Measurements from ENCODE around the gene ID1.
"Not testable (repeated sequence)": the region's sequence is repeated elsewhere in the genome, so short reads cannot be mapped to it uniquely, and the experiment has no call there.

Gene ID1

DNA sequence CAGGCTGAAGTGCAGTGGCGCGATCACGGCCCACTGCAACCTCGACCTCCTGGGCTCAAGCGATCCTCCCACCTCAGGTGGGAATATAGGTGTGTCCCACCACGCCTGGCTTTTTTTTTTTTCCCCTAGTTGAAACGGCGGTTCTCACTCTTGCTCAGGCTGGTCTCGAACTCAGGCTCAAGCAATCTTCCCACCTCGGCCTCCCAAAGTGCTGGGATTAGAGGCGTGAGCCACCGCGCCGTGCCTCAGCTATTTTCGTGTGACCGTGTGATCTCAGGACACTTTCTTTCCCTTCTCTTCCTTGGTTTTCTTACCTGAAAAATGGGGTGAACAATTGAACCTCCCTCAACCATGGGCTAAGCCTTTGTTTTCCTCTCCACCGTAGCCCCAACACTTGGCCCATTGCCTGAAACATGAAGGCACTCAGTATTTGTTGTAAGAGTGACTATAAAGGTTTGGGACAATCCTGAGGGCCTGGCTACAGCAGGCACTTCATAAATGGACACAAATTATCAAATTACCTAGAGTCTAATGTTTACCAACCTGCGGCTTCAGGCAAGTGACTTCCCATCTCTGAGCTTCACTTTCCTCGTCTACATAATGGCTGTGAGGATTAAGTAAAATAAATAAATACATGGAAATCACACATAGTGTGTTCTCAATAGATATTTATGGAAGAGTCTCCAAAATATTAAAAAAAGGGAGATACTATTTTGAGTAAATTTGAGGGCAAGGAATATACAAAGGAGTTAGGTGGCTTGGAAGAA, 31.4 kb upstream of the ID1 start:
- DNase-seq: no peak

DNA sequence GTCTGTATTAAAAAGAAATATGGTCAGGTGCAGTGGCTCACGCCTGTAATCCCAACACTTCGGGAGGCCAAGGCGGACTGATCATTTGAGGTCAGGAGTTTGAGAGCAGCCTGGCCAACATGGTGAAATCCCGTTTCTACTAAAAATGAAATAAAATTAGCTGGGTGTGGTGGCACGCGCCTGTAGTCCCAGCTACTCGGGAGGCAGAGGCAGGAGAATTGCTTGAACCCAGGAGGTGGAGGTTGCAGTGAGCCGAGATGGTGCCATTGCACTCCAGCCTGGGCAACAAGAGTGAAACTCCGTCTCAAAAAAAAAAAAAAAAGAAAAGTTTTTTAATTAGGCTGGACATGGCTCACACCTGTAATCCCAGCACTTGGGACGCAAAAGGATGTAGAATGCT, 30.1 kb upstream of the ID1 start:
- DNase-seq: not testable (repeated sequence)

DNA sequence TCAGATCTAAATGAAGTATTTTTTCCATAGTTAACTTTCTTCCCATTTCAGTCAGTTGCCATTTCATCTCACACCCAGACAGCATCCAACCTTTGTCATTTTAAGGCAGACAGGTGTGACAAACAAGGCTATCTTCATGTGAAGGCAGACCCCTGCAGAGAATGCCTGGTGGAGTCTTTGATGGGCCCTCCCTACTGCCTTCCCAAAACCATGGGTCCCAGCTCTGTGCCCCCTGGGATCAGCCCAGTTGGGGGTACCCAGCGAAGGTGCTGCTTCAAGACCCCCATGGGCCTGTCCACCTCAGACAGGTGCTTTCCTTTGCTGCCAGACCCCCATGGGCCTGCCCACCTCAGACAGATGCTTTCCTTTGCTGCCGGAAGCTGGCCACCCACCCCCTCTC, 28.3 kb upstream of the ID1 start:
- DNase-seq: no peak

DNA sequence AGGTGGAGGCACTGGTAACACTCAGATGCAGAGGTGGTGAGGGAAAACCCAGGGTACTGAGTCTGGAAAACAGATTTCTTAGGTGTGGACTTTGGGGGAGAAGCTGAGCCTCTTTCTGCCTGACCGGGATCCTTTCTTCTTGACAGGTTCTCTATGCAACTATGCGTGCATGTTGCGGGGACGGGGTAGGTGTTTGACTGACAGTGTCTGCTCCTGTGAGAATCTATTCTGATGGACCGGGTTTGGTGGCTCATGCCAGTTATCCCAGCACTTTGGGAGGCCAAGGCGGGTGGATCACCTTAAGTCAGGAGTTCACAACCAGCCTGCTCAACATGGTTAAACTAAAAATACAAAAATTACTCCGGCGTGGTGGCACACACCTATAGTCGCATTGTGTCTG, 27.9 kb upstream of the ID1 start:
- DNase-seq: no peak

DNA sequence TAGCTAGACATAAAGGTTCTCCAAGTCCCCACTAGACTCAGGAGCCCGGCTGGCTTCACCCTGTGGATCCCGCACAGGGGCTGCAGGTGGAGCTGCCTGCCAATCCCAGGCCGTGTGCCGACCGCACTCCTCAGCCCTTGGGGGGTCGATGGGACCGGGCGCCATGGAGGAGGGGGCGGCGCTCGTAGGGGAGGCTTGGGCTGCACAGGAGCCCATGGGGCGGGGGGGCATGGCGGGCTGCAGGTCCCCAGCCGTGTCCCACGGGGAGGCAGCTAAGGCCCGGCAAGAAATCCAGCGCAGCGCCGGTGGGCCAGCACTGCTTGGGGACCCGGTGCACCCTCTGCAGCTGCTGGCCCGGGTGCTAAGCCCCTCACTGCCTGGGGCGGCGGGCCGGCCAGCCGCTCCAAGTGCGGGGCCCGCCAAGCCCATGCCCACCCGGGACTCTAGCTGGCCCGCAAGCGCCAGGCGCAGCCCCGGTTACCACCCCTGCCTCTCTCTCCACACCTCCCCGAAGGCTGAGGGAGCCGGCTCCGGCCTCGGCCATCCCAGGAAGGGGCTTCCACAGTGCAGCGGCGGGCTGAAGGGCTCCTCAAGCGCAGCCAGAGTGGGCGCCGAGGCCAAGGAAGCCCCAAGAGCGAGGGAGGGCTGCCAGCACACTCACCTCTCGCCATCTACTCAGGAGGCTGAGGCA, 26.5 kb upstream of the ID1 start:
- no peak for DNase-seq

DNA sequence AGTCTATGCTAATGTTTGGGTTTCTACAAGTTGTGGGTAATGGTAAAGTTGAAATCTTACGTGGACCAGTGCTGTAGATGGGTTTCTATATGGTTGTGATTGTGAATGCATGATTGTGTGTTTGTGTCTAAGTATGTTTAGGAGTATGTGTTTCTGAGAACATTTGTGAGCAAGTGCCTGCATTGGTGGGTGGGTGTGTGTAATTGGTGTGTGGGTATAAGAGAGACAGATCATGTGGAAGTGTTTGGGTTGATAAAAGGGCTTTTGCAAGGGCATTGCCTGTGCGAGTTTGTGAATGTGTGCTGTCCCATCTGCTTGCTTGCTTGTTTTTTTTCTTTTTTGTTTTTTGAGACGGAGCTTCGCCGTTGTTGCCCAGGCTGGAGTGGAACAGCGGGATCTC, 25.8 kb upstream of the ID1 start:
- no peak for DNase-seq

DNA sequence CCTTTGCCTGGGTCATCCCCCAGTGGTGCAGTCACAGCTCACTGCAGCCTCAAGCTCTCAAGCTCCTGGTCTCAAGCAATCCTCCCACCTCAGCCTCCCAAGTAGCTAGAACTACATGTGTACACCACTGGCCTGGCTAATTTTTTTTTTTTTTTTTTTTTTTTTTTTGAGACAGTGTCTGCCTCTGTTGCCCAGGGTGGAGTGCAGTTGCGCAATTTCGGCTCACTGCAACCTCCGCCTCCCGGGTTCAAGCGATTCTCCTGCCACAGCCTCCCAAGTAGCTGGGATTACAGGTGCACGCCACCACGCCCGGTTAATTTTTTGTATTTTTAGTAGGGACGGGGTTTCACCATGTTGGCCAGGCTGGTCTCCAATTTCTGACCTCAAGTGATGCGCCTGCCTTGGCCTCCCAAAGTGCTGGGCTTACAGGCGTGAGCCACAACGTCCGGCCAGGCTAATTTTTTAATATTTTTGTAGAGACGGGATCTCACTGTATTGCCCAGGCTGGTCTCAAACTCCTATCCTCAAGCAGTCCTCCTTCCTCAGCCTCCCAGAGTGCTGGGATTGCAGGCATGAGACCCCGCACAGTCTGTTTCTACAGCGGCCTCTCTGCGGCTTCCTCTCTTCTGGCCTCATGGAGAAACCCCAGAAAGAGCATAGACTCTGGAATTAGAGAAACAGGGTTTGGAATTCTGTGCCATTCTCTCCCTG, 25.0 kb upstream of the ID1 start:
- not testable (repeated sequence) for DNase-seq

DNA sequence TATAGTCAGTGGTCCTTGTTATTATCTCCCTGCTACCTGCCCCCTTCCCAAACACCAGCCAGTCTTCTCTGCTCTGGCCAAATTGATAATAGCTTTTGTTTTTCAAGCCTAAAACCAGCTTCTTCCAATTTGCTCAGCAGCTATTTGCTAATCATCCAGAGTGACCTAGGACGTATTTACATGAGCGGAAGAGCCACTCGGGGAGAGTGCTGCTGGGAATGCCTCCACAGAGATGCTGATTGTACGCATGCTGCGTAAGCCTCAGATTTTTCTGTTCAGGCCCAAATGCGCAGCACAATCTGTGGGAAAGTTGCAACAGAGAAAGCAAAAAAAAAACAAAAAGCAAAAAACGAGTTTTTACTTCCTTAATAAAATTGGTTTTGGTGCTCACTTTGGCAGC, 24.4 kb upstream of the ID1 start:
- DNase-seq: no peak

DNA sequence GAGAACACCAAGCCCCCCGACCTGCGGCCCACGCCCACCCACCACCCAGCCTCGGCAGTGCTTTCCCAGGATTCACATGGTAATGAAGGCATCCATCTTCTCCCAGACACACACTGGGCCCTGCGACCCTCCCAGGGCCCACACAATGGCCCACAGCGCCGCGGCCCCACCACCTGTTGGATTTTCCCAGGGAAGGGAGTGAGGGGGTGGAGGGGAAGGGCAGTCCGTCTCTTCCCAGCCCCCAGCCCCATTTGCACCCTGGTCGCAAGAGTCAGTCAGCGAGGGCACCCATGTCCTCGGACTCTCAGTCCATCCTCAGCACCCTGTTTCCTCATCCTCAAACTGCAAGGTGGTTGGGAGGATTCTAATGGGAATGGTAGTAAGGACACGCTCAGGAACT, 23.7 kb upstream of the ID1 start:
- no peak for DNase-seq

DNA sequence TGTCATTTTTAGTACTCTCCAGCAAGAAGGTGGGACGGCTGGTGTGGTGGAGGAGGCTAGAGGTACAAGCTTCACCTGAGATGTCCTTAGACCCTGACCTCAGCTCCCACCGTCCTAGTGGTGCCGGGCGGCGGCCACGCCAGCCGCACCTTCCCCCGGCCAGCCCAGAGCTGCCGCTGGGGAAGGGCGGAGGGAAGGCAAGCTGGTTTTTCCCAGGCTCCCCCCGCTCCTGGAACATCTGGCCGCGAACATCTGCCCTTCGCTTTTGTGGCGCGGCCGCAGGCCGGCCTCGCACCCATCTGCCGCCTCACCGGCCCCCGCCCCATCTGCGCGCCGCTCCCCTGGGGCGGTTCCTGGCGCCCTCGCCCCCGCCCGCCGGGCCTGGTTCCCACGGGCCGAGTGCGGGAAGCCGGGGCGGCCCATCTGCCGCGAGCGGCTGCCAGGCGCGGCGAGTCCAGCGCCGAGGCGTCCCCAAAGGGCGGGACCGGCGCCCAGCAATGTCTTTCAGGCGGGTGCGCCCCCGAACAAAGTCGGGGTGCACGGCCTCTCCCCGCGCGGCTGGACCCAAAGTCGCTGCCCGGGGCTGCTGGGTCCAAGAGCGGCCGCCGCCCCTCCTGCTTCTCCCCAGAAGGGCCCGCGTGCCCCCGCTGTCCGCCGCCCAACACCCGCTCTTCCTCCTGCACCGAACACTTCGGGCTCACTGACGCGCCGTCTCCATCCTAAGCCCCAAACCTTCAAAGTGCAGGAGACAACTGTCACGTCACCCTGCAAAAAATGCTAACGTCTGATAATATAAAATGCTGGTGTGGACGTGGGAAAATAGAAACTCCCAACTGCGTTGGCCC, 17.3 kb upstream of the ID1 start:
- no peak for DNase-seq

DNA sequence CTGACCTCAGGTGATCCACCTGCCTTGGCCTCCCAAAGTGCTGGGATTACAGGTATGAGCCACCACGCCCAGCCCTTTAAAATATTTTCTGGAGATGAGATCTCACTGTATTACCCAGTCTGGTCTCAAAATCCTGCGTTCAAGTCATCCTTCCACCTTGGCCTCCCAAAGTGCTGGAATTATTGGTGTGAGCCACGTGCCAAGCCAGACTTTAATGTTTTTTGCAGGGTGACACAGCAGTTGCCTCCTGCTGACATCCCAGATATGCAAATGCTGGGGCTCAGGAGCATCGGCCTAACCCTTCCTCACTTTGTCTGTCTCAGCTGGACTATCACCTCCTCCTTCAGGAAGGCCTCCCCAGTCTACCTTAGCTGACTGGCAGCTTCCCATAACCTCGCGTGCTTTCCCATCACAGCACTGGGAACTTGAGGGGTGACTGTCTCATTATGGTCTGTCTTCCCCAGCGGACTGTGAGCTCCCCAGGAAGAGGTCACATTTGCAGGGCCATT, 14.3 kb upstream of the ID1 start:
- no peak for DNase-seq

DNA sequence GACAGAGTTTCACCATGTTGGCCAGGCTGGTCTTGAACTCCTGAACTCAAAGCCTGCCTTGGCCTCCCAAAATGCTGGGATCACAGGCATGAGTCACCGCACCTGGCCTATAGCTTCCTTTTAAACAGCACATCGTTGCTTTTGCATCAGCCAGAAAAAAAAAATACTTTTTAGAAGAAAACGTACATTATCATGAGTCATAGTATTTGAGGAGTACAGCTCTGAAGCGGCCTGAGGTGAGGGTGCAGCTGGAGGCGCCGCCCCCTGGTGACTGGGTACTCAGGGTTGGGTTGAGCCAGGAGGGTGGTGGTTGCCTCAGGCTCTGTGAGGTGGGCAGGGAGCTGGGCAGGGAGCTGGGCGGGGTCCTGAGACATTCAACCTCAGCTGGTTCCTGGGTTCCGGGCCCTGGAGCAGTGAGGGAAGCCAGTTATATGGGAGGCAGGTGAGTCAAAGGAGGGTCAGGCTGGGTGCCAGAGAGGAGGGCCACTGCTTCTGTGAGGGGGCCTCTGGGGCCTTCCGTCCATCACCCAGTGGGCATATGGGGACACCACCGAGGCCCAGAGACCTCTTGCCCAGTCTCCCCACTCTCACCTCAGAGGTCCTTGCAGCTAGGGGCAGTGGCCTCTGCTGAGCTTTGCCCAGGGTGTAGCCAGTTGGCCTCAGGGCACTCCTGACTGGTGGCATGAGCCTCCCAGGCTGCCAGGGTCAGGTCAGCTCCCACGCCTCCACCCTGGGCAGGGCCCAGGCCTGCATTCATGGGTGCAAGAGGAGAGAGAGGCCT, 11.7 kb upstream of the ID1 start:
- no peak for DNase-seq

DNA sequence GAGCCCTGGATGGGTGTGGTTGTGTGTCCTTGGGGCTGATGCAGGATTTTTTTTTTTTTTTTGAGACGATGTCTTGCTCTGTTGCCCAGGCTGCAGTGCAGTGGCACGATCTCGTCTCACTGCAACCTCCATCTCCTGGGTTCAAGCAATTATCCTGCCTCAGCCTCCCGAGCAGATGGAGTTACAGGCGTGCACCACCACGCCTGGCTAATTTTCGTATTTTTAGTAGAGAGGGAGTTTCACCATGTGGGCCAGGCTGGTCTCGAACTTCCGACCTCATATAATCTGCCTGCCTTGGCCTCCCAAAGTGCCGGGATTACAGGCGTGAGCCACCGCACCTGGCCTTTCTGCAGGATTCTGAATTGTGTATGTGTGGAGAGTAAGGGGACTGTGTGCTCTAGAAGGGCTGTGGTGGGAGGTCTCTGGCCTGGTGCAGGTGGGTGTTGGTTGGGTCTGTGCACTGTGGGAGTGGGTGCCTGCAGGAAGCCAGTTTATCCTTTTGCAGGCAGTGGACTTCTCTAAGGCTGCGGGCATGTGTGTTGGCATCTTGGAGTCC, 11.0 kb upstream of the ID1 start:
- DNase-seq: no peak

DNA sequence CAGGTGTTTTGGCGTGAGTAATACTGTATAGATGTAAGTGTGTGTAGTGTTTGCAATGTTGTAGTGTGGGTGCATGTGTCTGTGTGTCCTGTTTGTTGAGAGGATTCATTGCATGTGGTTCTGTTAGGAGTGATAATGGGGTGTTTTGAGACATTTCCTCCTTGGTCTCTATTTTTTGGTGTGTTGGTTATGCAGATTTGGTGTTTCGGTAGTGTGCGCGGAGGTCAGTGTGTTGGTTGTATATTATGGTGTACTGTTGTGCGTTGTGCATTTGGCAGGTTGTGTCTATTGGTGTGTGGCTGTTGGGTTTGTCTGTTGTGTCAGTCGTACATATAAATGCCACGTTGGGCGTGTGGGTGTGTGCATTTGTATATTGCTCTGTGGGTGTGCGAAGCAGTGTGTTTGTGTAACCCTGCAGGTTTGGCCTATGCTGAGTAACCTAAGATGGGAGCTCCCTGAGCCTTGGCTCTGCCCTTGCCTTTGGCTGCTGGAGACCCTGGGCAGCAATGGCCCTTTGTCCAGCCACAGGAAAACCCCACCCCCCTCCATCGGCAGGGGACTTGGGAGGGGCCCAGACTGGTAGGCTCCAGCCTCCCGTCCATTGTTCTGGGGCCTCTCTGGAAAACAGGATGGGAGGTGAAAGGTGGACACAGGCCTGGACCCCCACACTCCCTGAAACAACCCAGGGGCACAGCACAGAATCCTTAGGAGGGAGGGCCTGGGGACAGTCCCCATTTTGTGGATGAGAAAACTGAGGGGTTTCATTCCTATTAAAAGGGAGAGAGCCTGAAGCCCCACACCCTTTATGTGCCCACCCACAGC, 10.3 kb upstream of the ID1 start:
- DNase-seq: no peak

DNA sequence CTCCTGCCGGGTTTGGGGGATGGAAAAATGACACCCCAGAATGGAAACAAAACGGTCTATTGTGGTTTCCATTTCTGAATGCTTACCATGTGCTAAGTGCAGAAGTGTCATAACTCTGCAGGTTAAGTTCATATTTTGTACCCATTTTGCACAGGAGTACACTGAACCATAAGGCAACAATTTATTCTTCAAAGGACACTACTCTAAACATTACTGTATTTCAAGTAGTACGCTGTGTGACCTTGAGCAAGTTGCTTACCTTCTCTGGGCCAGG, 9.8 kb upstream of the ID1 start:
- no peak for DNase-seq

DNA sequence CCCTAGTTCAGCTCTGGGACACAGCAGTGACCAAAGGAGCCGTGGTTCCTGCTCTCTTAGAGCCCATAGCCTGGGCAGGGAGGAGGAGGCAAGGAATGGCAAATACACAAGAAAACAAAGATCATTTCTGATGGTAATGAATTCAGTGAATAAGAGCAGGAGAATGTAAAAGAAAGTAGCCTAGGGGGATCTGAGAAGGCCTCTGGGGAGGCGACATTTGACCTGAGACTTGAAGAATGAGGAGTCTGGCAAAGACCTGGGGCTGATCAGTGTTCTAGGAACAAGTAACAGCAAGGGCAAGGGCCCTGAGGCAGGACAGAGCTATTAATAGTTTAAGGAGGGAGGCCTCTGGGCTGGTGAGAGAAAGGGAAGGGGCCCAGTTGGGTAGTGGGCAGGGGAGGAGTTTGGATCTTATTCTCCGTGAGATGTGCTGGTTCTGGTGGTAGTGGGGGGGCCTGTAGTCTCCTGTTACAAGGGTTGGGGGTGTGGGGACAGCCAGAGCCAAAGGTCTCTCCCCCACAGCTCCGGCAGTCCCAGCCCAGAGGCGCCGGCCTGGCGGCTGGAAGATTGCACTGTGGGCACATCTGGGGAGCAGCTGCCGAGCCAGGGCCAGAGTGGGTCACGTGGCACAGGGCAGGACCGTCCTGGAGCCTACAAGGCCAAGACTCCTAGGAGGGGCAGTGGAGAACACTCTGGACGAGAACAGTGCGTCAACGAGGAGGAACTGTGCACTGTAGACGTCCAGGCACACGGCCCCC, 9.3 kb upstream of the ID1 start:
- DNase-seq: no peak

DNA sequence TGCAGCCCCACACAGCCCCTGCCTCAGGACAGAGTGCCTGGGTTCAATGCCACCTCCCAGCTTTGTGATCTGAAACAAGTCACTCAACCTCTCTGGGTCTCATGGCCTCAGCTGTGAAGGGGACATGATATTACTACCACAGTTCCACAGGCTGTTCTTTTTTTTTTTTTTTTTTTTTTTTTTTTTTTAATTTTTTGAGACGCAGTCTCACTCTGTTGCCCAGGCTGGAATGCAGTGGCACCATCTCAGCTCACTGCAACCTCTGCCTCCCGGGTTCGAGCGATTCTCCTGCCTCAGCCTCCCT, 8.7 kb upstream of the ID1 start:
- not testable (repeated sequence) for DNase-seq

DNA sequence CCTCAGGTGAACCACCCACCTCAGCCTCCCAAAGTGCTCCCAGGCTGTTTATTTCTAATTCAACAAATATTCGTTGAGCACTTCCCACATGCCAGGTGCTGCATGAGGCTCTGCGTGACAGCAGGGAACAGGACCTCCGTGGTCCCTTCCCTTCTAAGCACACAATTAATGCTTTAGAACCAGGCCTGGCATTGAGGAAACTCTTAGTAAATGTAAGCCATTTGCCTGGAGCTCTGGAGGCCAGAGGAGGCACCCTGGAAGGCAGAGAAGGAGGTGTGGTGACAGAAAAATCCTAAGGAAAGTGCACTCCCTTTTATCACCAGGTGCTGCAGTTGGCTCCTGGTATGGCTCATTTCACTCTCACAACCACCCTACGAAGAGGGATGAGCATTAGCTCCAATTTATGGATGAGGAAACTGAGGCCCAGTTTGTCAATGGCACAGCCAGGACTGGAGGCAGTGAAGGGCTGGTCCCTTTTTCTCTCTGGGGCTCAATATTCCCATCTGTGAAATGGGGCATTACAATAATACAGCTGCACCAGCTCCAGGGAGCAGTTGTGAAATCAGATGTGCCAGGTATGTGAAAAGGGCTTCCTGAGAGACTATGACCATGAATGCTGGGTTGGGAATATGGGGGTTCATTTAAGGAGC, 8.1 kb upstream of the ID1 start:
- DNase-seq: no peak

DNA sequence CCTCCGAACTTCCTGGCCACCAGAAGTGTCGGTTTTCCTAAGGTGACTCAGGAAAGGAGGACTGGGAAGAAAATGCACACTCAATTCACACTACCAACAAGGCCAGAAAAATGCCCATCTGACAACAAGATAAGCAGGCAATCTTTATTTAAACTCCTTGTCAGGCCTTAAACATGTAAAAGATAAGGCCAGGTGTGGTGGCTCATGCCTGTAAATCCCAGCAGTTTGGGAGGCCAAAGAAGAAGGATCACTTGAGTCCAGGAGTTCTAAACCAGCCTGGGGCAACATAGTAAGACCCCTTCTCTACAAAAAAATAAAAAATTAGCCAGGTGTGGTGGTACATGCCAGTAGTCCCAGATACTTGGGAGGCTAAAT, 7.6 kb upstream of the ID1 start:
- no peak for DNase-seq

DNA sequence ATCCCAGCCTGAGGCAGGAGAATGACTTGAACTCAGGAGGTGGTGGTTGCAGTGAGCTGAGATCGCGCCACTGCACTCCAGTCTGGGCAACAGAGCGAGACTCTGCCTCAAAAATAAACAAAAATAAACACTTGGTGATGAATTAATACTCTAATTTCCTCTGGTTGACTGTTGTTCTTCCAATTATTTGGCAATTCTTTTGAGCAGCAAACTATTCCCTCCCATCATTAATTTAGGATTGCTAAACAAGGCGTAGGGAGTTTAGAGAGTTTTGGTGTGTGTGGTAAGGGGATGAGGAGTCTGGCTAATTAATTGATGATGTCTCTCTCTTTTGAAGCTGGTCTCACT, 2.7 kb upstream of the ID1 start:
- no peak for DNase-seq

Data from GDM1 (cell line).